GM12892 (cell line): ENCODE data around the gene GABPB2.

ENCODE experiments used
- DNase-seq: peaks from one replicate; pipeline ENCODE4 v3.0.0; 2011; ENCODE audit not compliant: insufficient read length
- FAIRE-seq: peaks from 2 replicates; lab custom pipeline; 2011; peaks lifted over from hg19 to GRCh38; lab: Jason Lieb, UNC
- POLR2A ChIP-seq: IDR thresholded peaks from 2 replicates; pipeline ENCODE4 v1.6.1; 2011; ENCODE audit warnings: low read depth, low read length, control low read depth
- POLR2AphosphoS5 ChIP-seq: IDR thresholded peaks from 2 replicates; pipeline ENCODE4 v1.6.1; 2011; ENCODE audit warnings: low read depth, low read length, control low read depth
- TAF1 ChIP-seq: IDR thresholded peaks from 2 replicates; pipeline ENCODE4 v1.6.1; 2011; ENCODE audit warnings: low read depth, mild to moderate bottlenecking, control low read depth, low read length, borderline replicate concordance

Gene GABPB2

DNA sequence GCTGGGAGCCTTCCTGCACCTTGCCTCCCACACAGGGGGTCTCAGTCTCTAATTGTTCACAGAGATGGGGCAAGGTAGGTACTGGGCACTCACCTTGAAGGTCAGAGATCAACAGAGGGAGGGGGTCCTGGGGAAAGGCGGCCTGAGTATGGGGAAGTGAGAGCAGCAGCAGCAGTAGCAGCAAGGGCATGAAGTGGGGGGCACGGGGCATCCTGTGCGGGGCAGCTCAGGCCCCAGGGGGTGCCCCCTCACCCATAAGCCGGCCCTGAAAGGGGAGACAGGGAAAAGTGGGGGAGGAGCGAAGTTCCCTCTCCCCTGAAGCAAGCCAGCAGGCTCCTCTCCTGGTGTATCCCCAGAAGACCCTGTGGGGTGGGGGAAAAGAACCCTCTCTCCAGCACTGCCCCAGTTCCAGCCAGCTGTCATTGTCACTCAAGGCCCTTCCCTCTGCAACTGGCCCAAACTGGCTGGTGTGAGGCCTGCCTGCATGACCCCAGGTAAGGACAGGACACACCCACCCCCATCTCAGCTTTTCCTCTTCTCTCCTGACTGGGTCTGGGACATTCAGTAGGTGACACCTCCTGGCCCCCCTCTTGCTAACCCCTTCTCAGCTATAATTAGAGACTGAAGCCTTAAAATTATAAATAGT is 72.0 kb downstream of the GABPB2 start:
- TF ChIP-seq POLR2A (no peak), TAF1 (no peak), POLR2AphosphoS5 (no peak)
- DNase-seq (no peak), FAIRE-seq (no peak)

GRCh38 chr1:151143057-151143435 is 72.5 kb downstream of the GABPB2 start:
- FAIRE-seq (no peak), DNase-seq (no peak)
- TF ChIP-seq POLR2A (no peak), POLR2AphosphoS5 (no peak), TAF1 (no peak)

GRCh38 chr1:151143986-151144385 is 73.4 kb downstream of the GABPB2 start:
- FAIRE-seq, result no peak
- no peak for DNase-seq
- TF ChIP-seq POLR2AphosphoS5 (no peak), TAF1 (no peak), POLR2A (no peak)

GRCh38 chr1:151144474-151145303 is 74.1 kb downstream of the GABPB2 start:
- TF ChIP-seq POLR2AphosphoS5 (no peak), POLR2A (no peak), TAF1 (no peak)
- no peak for DNase-seq
- FAIRE-seq, result no peak

DNA sequence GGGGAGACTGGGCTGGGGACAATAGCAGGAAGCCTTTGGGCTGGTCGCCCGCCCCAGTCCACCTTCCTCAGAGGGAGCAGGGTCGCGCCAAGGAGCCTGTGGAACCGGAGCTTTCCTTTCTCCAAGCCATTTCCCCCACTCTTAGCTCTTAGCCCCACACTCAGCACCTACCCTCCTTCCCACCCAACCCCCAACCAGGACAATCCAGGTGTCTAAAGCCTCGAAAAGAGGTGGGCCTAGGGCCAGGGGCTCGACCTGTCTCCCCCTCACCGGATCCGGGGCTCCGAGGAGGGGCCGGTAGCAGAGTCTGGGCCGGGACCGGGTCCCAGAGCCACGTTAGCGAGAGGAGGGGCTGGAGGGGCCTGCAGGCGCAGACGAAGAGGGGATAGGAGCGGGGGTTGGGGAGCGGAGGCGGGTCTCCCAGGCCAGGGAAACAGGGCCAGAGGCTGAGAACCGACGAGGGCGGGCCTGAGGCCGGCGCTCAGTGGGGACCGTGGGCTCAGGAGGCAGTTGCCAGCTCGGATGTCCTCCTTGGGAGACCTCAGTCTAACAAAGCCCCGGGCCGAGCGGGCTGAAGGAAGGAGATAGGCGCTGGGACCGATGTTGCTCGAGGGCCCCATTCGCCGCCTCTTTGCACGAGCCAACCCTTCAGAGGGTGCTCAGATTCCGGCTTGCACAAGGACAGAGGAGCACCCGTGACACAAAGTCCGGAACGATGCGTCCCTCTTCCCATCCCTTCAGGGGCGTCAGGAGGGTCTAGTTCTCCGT is 74.9 kb downstream of the GABPB2 start:
- TF ChIP-seq POLR2AphosphoS5 (no peak), POLR2A (no peak), TAF1 (no peak)
- FAIRE-seq, result no peak
- DNase-seq, result no peak

GRCh38 chr1:151146072-151146411 is 75.5 kb downstream of the GABPB2 start:
- DNase-seq (no peak), FAIRE-seq (no peak)
- TF ChIP-seq TAF1 (no peak), POLR2AphosphoS5 (no peak), POLR2A (no peak)

DNA sequence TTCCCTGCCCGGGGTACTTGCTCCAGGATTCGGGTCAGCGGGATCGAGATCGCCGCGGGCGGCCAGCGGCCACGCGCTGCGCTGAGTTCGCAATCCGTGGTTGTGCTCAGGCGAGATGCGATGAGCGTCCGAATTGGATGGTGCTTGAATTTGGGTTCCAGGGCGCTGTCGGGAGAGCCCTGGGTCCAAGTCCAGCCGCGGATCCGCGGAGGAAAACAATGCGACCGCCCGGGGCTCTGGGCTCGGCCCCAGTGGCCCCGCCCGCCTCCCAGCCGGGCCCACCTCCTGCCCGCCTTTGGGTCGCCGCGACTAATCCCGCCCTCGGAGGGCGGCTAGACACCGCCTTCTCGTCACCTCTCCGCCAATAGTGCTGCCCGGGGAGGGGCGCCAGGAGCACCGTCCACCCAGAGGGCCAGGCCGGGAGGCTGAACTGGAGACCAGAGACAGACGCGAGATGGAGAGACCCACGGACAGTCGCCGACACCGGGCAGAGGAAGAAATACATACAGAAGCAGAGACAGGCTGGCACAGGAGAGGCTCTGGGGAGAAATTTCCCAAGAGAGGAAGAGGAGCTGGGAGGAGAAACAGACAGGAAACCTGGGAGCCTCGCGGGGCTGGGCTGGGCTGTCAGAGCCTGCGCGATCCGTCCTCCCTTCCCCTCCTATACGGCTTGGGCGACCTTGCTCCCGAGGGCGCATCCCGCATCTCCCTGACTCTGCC is 76.0 kb downstream of the GABPB2 start, which contains the start of gene SEMA6C:
TSS of gene SEMA6C (minus strand) at position 220 of the 720 bp plus-strand sequence. CDS start 4,010 bp downstream, outside the sequence.
- DNase-seq (peak; percentile 90), FAIRE-seq (peak; percentile 89)
- no peak for TF ChIP-seq TAF1
- no peak for TF ChIP-seq POLR2AphosphoS5
- TF ChIP-seq POLR2A, result no peak

- DNase-seq (no peak), FAIRE-seq (no peak)
- TF ChIP-seq POLR2A, result no peak
- TF ChIP-seq POLR2AphosphoS5, result no peak
- TF ChIP-seq TAF1, result no peak
Measured at GRCh38 chr1:151147132-151147503, 76.6 kb downstream of the GABPB2 start.

GRCh38 chr1:151147665-151148064 is 77.1 kb downstream of the GABPB2 start:
- DNase-seq, result no peak
- TF ChIP-seq POLR2AphosphoS5 (no peak), POLR2A (no peak), TAF1 (no peak)
- no peak for FAIRE-seq

GRCh38 chr1:151156515-151156819 is 85.9 kb downstream of the GABPB2 start, which contains the start of gene TNFAIP8L2:
TSS of gene TNFAIP8L2 (plus strand) at chr1:151156649. CDS start at chr1:151158698, 2,049 bp downstream.
- TF ChIP-seq POLR2AphosphoS5, result no peak
- TF ChIP-seq TAF1, result no peak
- no peak; the same call in 1 of the 2 replicates for TF ChIP-seq POLR2A
- DNase-seq (no peak), FAIRE-seq (no peak)
